WTC11 (cell line): Measurements from ENCODE around the gene MRGPRF. TPM values are rescaled to one million over a fixed set of nuclear protein-coding genes. Genes with fewer than 3 reads are reported as not detected.

Experiments used
- ATAC-seq: fragments of 200-7000 bp; cut with Tn5 transposase; 2 replicates; pipeline ENCODE4 v1.10.0; 2021; ENCODE audit warnings: mild to moderate bottlenecking, moderate library complexity
- CTCF ChIA-PET: fragments of 300-600 bp; sonication (Branson Sonifier 250); formaldehyde crosslinking; loops from one replicate; lab custom pipeline; 2021; ENCODE audit warnings: antibody characterized with exemption; lab: Charles Lee
- POLR2A ChIA-PET: fragments of 350-600 bp; sonication (Branson Sonifier 250); formaldehyde crosslinking; loops from one replicate; lab custom pipeline; 2021; ENCODE audit warnings: antibody characterized with exemption; lab: Charles Lee
- DNase-seq: peaks from one replicate; pipeline ENCODE4 v3.0.0; 2021; ENCODE audit warnings: low spot score
- H3K27ac Mint-ChIP-seq: 2 replicates; pipeline ENCODE4 v1.8.0; 2021; ENCODE audit warnings: mixed read lengths
- H3K27me3 Mint-ChIP-seq: 2 replicates; pipeline ENCODE4 v1.8.0; 2021; ENCODE audit warnings: low read depth, mild to moderate bottlenecking, moderate library complexity, mixed read lengths
- H3K36me3 Mint-ChIP-seq: 2 replicates; pipeline ENCODE4 v1.8.0; 2021; ENCODE audit warnings: mixed read lengths
- H3K4me1 Mint-ChIP-seq: 2 replicates; pipeline ENCODE4 v1.8.0; 2022; ENCODE audit warnings: mixed read lengths
- H3K4me3 Mint-ChIP-seq: 2 replicates; pipeline ENCODE4 v1.8.0; 2021; ENCODE audit warnings: mild to moderate bottlenecking, moderate library complexity, mixed read lengths
- H3K9me3 Mint-ChIP-seq: 2 replicates; pipeline ENCODE4 v1.8.0; 2021; ENCODE audit warnings: mixed read lengths
- ATF2 ChIP-seq: sonication (generic); formaldehyde crosslinking; IDR thresholded peaks from 2 replicates; pipeline ENCODE4 v1.8.1; 2022; ENCODE audit warnings: low read depth, missing genetic modification reagents, borderline replicate concordance
- ATF6 ChIP-seq: sonication (generic); formaldehyde crosslinking; IDR thresholded peaks from 2 replicates; pipeline ENCODE4 v1.8.1; 2023; ENCODE audit warnings: mild to moderate bottlenecking, missing genetic modification reagents
- CREB1 ChIP-seq: sonication (generic); formaldehyde crosslinking; IDR thresholded peaks from 2 replicates; pipeline ENCODE4 v1.8.0; 2023; ENCODE audit warnings: mild to moderate bottlenecking, missing genetic modification reagents
- CREM ChIP-seq: sonication (generic); formaldehyde crosslinking; IDR thresholded peaks from 2 replicates; pipeline ENCODE4 v1.8.1; 2022; ENCODE audit warnings: mild to moderate bottlenecking, missing genetic modification reagents, moderate library complexity
- EMX1 ChIP-seq: fragments of 250-450 bp; sonication (Bioruptor Pico); IDR thresholded peaks from 2 replicates; pipeline ENCODE4 v1.8.0; 2021; ENCODE audit warnings: mild to moderate bottlenecking
- ERG ChIP-seq: fragments of 250-450 bp; sonication (Bioruptor Pico); IDR thresholded peaks from 2 replicates; pipeline ENCODE4 v1.8.0; 2021; ENCODE audit warnings: mild to moderate bottlenecking
- ETV6 ChIP-seq: sonication (generic); formaldehyde crosslinking; IDR thresholded peaks from 2 replicates; pipeline ENCODE4 v1.8.1; 2022; ENCODE audit warnings: mild to moderate bottlenecking, missing genetic modification reagents
- GABPB1 ChIP-seq: sonication (generic); formaldehyde crosslinking; IDR thresholded peaks from 2 replicates; pipeline ENCODE4 v1.8.1; 2023; ENCODE audit warnings: mild to moderate bottlenecking, missing genetic modification reagents
- JAZF1 ChIP-seq: fragments of 250-450 bp; sonication (Bioruptor Pico); IDR thresholded peaks from 2 replicates; pipeline ENCODE4 v1.9.0; 2021; ENCODE audit warnings: moderate library complexity, mild to moderate bottlenecking, inconsistent platforms
- NR3C1 ChIP-seq: sonication (generic); formaldehyde crosslinking; conservative IDR thresholded peaks from 2 replicates; pipeline ENCODE4 v1.8.1; 2023; ENCODE audit warnings: low read depth, mild to moderate bottlenecking, missing genetic modification reagents
- PREB ChIP-seq: sonication (generic); formaldehyde crosslinking; IDR thresholded peaks from 2 replicates; pipeline ENCODE4 v1.8.1; 2022; ENCODE audit warnings: mild to moderate bottlenecking, missing genetic modification reagents, moderate library complexity, borderline replicate concordance
- TEAD1 ChIP-seq: sonication (generic); formaldehyde crosslinking; IDR thresholded peaks from 2 replicates; pipeline ENCODE4 v1.8.0; 2022; ENCODE audit warnings: mild to moderate bottlenecking, missing genetic modification reagents
- TP53 ChIP-seq: sonication (generic); formaldehyde crosslinking; IDR thresholded peaks from 2 replicates; pipeline ENCODE4 v1.8.1; 2023; ENCODE audit warnings: mild to moderate bottlenecking, missing genetic modification reagents
- ZBTB43 ChIP-seq: sonication (generic); formaldehyde crosslinking; IDR thresholded peaks from 2 replicates; pipeline ENCODE4 v1.8.1; 2023; ENCODE audit warnings: mild to moderate bottlenecking, missing genetic modification reagents
- ZNF317 ChIP-seq: sonication (generic); formaldehyde crosslinking; IDR thresholded peaks from 2 replicates; pipeline ENCODE4 v1.8.1; 2023; ENCODE audit warnings: low read depth, mild to moderate bottlenecking, moderate library complexity, missing genetic modification reagents, borderline replicate concordance
- total RNA-seq: library from RNA; stranded (reverse); gene quantifications from 3 replicates; pipeline ENCODE4 v1.2.3, GENCODE V29; 2021

Gene MRGPRF
- total RNA-seq, 1 experiment from 2014 or later = 3.8 TPM

GRCh38 chr11:68998390-68998911 is 14.6 kb downstream of the MRGPRF start:
- Mint-ChIP-seq H3K9me3 (no peaks in the 10 kb centered on the region), H3K4me3 (no peak overlapping the region), H3K4me1 (peaks cover 3% of the 10 kb centered on the region; the same call in 1 of the 2 replicates), H3K27me3 (no peaks in the 10 kb centered on the region), H3K36me3 (no peaks in the 10 kb centered on the region), H3K27ac (no peak overlapping the region)
- ATAC-seq (no peak), DNase-seq (peak; percentile 8)
- CTCF ChIA-PET = interaction anchor here (0.6 to 1.5 kb wide), 3 partner anchors 15 to 217 kb away, joined by 3 to 6 read pairs (median 3); partner anchors contain the start of gene MRGPRF
- POLR2A ChIA-PET = interaction anchor here (1.3 kb wide), 1 partner anchor 13 kb away, joined by 3 read pairs; no protein-coding TSS in a partner anchor
- no peak for TF ChIP-seq ERG (CRISPR knock-in tag)
- TF ChIP-seq CREB1 = no peak
- no peak for TF ChIP-seq ZNF317
- no peak for TF ChIP-seq CREM (CRISPR knock-in tag)
- TF ChIP-seq ETV6 (CRISPR knock-in tag) = no peak
- no peak for TF ChIP-seq TP53 (CRISPR knock-in tag)
- TF ChIP-seq NR3C1 (CRISPR knock-in tag) = no peak
- no peak for TF ChIP-seq ATF2

- H3K4me1 Mint-ChIP-seq = peaks cover 3% of the 10 kb centered on the region; the same call in 1 of the 2 replicates
- ATAC-seq = no peak
- ChIA-PET CTCF (interaction anchor here (0.6 to 1.5 kb wide), 3 partner anchors 15 to 217 kb away, joined by 3 to 6 read pairs (median 3); partner anchors contain the start of gene MRGPRF), POLR2A (interaction anchor here (1.3 kb wide), 1 partner anchor 13 kb away, joined by 3 read pairs; no protein-coding TSS in a partner anchor)
- H3K27ac Mint-ChIP-seq = no peak overlapping the region
- no peaks in the 10 kb centered on the region for H3K27me3 Mint-ChIP-seq
- no peak overlapping the region for H3K4me3 Mint-ChIP-seq
- TF ChIP-seq JAZF1 (CRISPR knock-in tag) (no peak), EMX1 (CRISPR knock-in tag) (no peak), GABPB1 (CRISPR knock-in tag) (no peak), TEAD1 (CRISPR knock-in tag) (no peak), PREB (no peak), ATF6 (CRISPR knock-in tag) (no peak), ZBTB43 (CRISPR knock-in tag) (no peak)
- no peaks in the 10 kb centered on the region for H3K9me3 Mint-ChIP-seq
- H3K36me3 Mint-ChIP-seq = no peaks in the 10 kb centered on the region
- DNase-seq = no peak
Observed at GRCh38 chr11:68997995-68998348, 15.1 kb downstream of the MRGPRF start.
